AG09309 (cell line): ENCODE results near the gene FAM107B.

Source experiments
- DNase-seq: peaks from one replicate; pipeline ENCODE4 v3.0.0-alpha.2; 2010; ENCODE audit warnings: low read depth
- H3K4me3 ChIP-seq: 2 replicates; pipeline ENCODE4 v1.5.1; 2011; ENCODE audit warnings: mild to moderate bottlenecking, low read depth, low read length, moderate library complexity; ENCODE audit not compliant: control insufficient read depth
- TF ChIP-seq, protein P1 (sequence below): IDR thresholded peaks from 2 replicates; pipeline ENCODE4 v1.5.1; 2011; ENCODE audit warnings: mild to moderate bottlenecking, low read depth, low read length, inconsistent platforms; ENCODE audit not compliant: insufficient read depth, control insufficient read depth; ENCODE audit errors: missing control alignments

FAM107B gene

DNA sequence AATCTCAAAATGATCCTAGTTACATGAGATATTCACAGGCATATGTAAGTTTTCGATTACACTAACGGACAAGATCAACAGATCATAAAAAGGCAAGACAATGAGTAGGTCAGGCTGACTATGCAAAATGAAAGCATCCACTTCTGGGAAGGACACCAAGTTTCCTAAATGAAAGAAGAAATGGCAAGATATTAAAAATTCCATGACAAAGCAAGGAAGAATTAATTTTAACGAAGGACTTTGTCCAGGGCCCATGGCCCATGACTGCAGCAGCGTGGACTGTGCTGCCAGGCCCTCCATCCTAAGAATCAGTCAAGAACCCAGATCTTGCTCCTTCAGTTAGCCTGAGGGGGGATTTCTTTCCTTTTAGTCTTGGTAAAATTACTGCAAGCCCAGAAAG, 261.6 kb downstream of the FAM107B start:
- DNase-seq, result no peak
- TF ChIP-seq, protein P1, sequence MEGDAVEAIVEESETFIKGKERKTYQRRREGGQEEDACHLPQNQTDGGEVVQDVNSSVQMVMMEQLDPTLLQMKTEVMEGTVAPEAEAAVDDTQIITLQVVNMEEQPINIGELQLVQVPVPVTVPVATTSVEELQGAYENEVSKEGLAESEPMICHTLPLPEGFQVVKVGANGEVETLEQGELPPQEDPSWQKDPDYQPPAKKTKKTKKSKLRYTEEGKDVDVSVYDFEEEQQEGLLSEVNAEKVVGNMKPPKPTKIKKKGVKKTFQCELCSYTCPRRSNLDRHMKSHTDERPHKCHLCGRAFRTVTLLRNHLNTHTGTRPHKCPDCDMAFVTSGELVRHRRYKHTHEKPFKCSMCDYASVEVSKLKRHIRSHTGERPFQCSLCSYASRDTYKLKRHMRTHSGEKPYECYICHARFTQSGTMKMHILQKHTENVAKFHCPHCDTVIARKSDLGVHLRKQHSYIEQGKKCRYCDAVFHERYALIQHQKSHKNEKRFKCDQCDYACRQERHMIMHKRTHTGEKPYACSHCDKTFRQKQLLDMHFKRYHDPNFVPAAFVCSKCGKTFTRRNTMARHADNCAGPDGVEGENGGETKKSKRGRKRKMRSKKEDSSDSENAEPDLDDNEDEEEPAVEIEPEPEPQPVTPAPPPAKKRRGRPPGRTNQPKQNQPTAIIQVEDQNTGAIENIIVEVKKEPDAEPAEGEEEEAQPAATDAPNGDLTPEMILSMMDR, result no peak
- H3K4me3 ChIP-seq, result no peak overlapping the region

DNA sequence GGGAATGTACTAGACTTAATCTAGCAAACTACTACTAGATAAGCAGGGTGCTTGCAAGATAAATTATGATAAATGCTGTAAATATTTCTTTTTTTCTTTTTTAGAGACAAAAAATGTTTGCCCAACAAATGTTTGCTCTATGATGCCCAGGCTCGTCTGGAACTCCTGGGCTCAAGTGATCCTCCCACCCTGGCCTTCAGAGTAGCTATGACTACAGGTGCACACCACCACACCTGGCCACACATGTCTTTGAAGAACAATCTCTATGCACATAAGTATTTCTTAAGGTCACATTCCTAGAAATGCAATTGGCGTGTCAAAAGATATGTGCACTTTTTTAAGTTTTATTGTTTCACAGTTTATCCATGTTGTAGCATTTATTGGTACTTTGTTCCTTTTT, 264.4 kb downstream of the FAM107B start:
- TF ChIP-seq, protein P1, result no peak
- no peak for DNase-seq

DNA sequence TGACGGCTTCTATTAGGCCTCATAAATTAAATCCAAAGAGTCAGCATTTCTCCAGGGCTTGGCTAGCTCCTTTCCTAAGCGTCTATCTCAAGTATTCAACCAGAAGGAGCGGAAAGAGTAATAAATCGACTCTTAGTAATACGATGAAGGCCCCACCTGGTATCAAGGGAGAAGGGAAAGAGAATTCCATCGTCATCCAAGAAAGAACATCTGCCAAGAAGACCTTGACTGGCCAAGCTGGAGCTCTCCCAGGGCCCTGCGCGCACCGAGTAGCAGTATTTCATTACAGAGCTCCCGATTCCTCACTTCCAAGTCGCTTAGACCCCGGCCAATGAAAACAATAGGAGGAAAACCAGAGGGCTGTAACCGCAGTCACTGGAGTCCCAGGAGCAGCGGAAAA, 266.0 kb downstream of the FAM107B start:
- TF ChIP-seq, protein P1, result no peak

More for the DNA sequence above, 264.4 kb downstream of the FAM107B start:
- H3K4me3 ChIP-seq, result no peak overlapping the region

DNA sequence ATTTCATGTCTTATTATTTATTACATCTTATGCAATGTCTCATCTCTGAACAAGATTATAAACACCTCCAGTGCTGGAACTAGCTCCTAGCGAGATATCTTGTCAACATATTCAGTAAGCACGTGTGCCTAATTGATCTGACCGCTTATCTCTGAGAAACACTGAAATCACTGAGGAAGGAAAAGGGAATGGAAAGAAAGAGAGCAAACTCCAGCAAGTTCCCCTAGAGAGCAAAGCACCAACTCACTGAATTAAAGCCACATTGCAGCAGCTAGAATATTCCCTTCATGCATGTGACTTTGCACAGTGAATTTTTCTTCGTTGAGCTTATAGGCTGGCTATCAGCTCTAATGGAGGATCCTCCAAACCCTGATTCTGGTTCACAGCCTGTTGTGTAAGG, 266.9 kb downstream of the FAM107B start:
- H3K4me3 ChIP-seq, result no peak overlapping the region
- DNase-seq, result no peak
- TF ChIP-seq, protein P1, result no peak

More for the DNA sequence above, 266.0 kb downstream of the FAM107B start:
- H3K4me3 ChIP-seq, result no peak overlapping the region
- DNase-seq, result no peak

DNA sequence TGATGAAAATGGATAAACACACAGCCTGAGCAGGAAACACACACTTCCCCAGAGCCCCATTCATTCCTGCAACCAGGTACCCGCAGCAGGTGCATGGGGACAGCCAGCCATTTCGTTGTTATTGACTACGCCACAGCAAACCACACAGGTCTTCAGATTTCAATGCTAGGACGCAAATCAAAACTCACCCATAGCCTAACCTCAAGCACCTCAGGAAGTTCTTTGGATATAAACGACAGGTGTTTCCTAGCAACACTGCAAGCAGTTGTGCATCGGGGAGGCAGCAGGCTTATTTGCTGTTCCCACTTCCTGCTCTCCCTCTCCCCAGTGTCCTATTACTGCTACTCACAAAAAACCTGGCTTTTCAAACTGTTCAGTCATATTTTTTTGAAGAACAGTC, 267.5 kb downstream of the FAM107B start:
- no peak overlapping the region for H3K4me3 ChIP-seq
- no peak for DNase-seq
- TF ChIP-seq, protein P1, result no peak

DNA sequence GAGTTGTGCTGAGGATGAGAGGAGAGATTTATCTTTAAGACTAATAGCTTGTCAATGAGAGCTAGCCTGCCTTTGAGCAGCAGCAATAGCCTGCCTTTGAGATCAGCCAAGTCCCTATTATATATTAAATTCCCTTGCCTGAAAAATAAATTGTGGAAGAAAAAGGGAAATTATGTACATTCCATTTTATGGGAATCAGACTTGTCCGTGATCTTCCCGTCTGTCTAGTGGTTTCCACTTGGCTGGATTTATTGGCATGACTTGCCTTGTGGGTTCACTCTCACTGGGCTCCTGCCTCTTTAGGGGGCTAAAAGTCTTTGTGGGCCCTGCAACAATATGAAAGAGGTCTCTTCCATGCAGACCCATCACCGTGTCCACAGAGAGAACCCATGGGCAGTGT, 272.3 kb downstream of the FAM107B start:
- no peak overlapping the region for H3K4me3 ChIP-seq
- TF ChIP-seq, protein P1, result no peak
- DNase-seq, result no peak

DNA sequence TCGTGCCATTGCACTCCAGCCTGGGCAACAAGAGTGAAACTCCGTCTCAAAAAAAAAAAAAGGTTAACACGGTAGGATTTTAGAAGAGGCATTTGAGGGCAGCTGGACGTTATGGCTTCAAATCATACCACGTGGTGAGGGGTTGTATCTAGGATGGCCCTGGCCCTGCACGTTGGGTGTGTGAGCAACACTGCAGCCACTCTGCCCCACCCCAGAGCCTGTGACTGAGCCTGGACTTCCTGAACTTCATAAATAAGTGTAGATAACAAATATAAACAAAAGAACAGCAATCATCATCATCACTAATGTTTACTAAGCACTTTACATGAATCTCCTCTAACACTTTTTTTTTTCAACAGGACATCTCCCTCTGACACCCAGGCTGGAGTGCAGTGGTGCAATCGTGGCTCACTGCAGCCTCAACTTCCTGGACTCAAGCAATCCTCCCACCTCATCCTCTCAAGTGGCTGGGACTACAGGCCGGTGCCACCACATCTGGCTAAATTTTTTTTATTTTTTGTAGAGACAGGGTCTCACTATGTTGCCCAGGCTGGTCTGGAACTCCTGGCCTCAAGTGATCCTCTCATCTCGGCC, 274.4 kb downstream of the FAM107B start:
- H3K4me3 ChIP-seq, result no peak overlapping the region
- no peak for DNase-seq
- TF ChIP-seq, protein P1, result no peak
